HepG2 (cell line): ENCODE results near the gene AKAP1. TPM values are rescaled to one million over a fixed set of nuclear protein-coding genes. Genes with fewer than 3 reads are reported as not detected.

Source experiments
- ATAC-seq: fragments of 200-7000 bp; cut with Tn5 transposase; 3 replicates; pipeline ENCODE4 v1.9.1; 2020; ENCODE audit warnings: mild to moderate bottlenecking, moderate library complexity
- BruUV-seq: library from RNA; stranded (reverse); fragments of 400-500 nt; replicated peaks from 2 replicates; lab custom pipeline; 2021; lab: Mats Ljungman, UMichigan
- CTCF ChIA-PET: fragments of 300-600 bp; formaldehyde crosslinking; extraction: SDS; loops from one replicate; lab custom pipeline; 2021; ENCODE audit warnings: low total read pairs, inconsistent platforms, low intra/inter-chr PET ratio; lab: Yijun Ruan, JAX
- POLR2A ChIA-PET: fragments of 350-600 bp; sonication (Branson Sonifier 250); formaldehyde crosslinking; loops from one replicate; lab custom pipeline; 2020; ENCODE audit warnings: antibody characterized with exemption, inconsistent platforms; lab: Yijun Ruan, JAX
- DNase-seq: peaks from one replicate; pipeline ENCODE4 v3.0.0-alpha.2; 2015; ENCODE audit warnings: low spot score
- FAIRE-seq: peaks from 3 replicates; lab custom pipeline; 2011; peaks lifted over from hg19 to GRCh38; lab: Jason Lieb, UNC
- H2AFZ ChIP-seq: one replicate; pipeline ENCODE4 v1.6.1; 2011; ENCODE audit warnings: low read length, inconsistent platforms
- H3K27ac ChIP-seq: fragments of 300-600 bp; 3 replicates; pipeline ENCODE4 v1.8.0; 2011; ENCODE audit warnings: mixed run types, mild to moderate bottlenecking, mixed read lengths, low read length, inconsistent platforms; ENCODE audit not compliant: insufficient read depth; ENCODE audit errors: extremely low read length
- H3K27me3 ChIP-seq, 2 experiments: fragments of 200-600 bp in 1 of 2; 2 replicates in 1 of 2; 3 replicates in 1 of 2; pipeline versions ENCODE4 v1.6.0 to v1.8.0; 2011; ENCODE audit warnings: low read length in 2 of 2, mild to moderate bottlenecking in 2 of 2, moderate library complexity in 2 of 2, inconsistent platforms in 1 of 2; ENCODE audit not compliant: insufficient read depth in 2 of 2, control insufficient read depth in 1 of 2
- H3K36me3 ChIP-seq, 2 experiments: fragments of 200-600 bp in 1 of 2; replicated peaks in 1 of 2; 2 replicates in 1 of 2; 3 replicates in 1 of 2; pipeline versions ENCODE4 v1.5.1 to v1.8.0; 2011; ENCODE audit warnings: low read length in 2 of 2, inconsistent platforms in 1 of 2; ENCODE audit not compliant: insufficient read depth in 2 of 2, control insufficient read depth in 1 of 2
- H3K4me1 ChIP-seq: 2 replicates; pipeline ENCODE4 v1.5.1; 2012; ENCODE audit warnings: low read length, inconsistent platforms; ENCODE audit not compliant: insufficient read depth
- H3K4me2 ChIP-seq: 2 replicates; pipeline ENCODE4 v1.6.0; 2011; ENCODE audit warnings: low read depth, low read length, inconsistent platforms
- H3K4me3 ChIP-seq, 3 experiments: fragments of 200-600 bp in 1 of 3; sonication (generic), shearing (Covaris generic) in 1 of 3; replicated peaks in 1 of 3; 2 replicates each; pipeline ENCODE4 v1.5.1; 2011 to 2016; ENCODE audit warnings: low read length in 3 of 3, inconsistent platforms in 2 of 3, low read depth in 2 of 3, mild to moderate bottlenecking in 2 of 3, control low read depth in 1 of 3, mixed read lengths in 1 of 3; ENCODE audit not compliant: insufficient read depth in 1 of 3
- H3K79me2 ChIP-seq: one replicate; pipeline ENCODE4 v1.6.1; 2011; ENCODE audit warnings: low read length, inconsistent platforms; ENCODE audit not compliant: insufficient read depth
- H3K9ac ChIP-seq: 2 replicates; pipeline ENCODE4 v1.6.0; 2011; ENCODE audit warnings: mild to moderate bottlenecking, low read depth, low read length, inconsistent platforms; ENCODE audit not compliant: insufficient read depth
- H3K9me3 ChIP-seq: 2 replicates; pipeline ENCODE4 v1.5.1; 2012; ENCODE audit warnings: mild to moderate bottlenecking, low read length
- H4K20me1 ChIP-seq: 2 replicates; pipeline ENCODE4 v1.6.0; 2011; ENCODE audit warnings: inconsistent platforms, mild to moderate bottlenecking, low read length, moderate library complexity; ENCODE audit not compliant: insufficient read depth
- CHD2 ChIP-seq: IDR thresholded peaks from 2 replicates; pipeline ENCODE4 v1.6.1; 2011; ENCODE audit warnings: low read depth, low read length, improper control_type of control experiment
- CREB1 ChIP-seq, 2 experiments: fragments of 450-650 bp in 1 of 2; IDR thresholded peaks; 2 replicates each; pipeline ENCODE4 v1.6.1; 2016 to 2017; ENCODE audit warnings: control low read depth in 1 of 2, mild to moderate bottlenecking in 1 of 2, missing compliant biosample characterization in 1 of 2, missing genetic modification characterization in 1 of 2
- ISL2 ChIP-seq: sonication (generic); formaldehyde crosslinking; IDR thresholded peaks from 2 replicates; pipeline ENCODE4 v1.5.0; 2020; ENCODE audit warnings: missing genetic modification reagents
- SATB2 ChIP-seq: sonication (generic); formaldehyde crosslinking; IDR thresholded peaks from 2 replicates; pipeline ENCODE4 v1.5.0; 2020; ENCODE audit warnings: missing genetic modification reagents
- ZNF275 ChIP-seq: sonication (generic); formaldehyde crosslinking; IDR thresholded peaks from 2 replicates; pipeline ENCODE4 v1.8.0; 2022; ENCODE audit warnings: missing genetic modification reagents, mild to moderate bottlenecking, inconsistent platforms, borderline replicate concordance
- ZNF367 ChIP-seq: sonication (generic); formaldehyde crosslinking; IDR thresholded peaks from 2 replicates; pipeline ENCODE4 v1.4.0; 2020; ENCODE audit warnings: missing genetic modification reagents, borderline replicate concordance
- ZNF720 ChIP-seq: sonication (generic); formaldehyde crosslinking; IDR thresholded peaks from 2 replicates; pipeline ENCODE4 v1.4.0; 2020; ENCODE audit warnings: missing genetic modification reagents
- WGBS: methylation state at CpG from one replicate; pipeline ENCODE4 v1.1.6; 2017; ENCODE audit warnings: low lambda C conversion rate; 5-methylcytosine and 5-hydroxymethylcytosine counted together
- in situ Hi-C: cut with HindIII; loops from 2 replicates; pipeline ENCODE4 v1.10.0; 2017; ENCODE audit warnings: low pct_unique_long_range_greater_than_20kb; ENCODE audit not compliant: extremely low pct_ligation_motif_present
- intact Hi-C: fragments of 100-400 bp; cut with micrococcal nuclease; formaldehyde crosslinking; loops from one replicate; pipeline ENCODE4 v1.10.0; 2022; ENCODE audit not compliant: unreplicated experiment
- polyA plus RNA-seq, 8 experiments: library from polyadenylated mRNA; depleted of rRNA in 3 of 8; stranded (reverse) in 7 of 8; unstranded in 1 of 8; fragments of >200 nt; fragmentation: Illumina TruSeq in 4 of 8; extraction: Trizol in 4 of 8; gene quantifications; 2 replicates each; pipeline versions ENCODE4 v1.2.1 to v1.2.3, GENCODE V29; 2011 to 2016; ENCODE audit warnings: low read depth in 4 of 8, missing spikeins in 1 of 8, mixed read lengths in 1 of 8; ENCODE audit not compliant: insufficient read depth in 1 of 8
- total RNA-seq, 5 experiments: library from RNA; depleted of rRNA; stranded (reverse); fragments of >200 nt; fragmentation: Illumina TruSeq; extraction: Trizol; gene quantifications; 2 replicates each; pipeline ENCODE4 v1.2.3, GENCODE V29; 2016; ENCODE audit warnings: low read depth in 1 of 5
- TF ChIP-seq, protein P1 (sequence below): IDR thresholded peaks from 2 replicates; pipeline ENCODE4 v1.6.1; 2012; ENCODE audit warnings: inconsistent platforms

The AKAP1 gene
- total and polyA plus RNA-seq, 2 of the 13 experiments (the other 11 are each of a cell fraction or from before 2014, with no cell fraction given) = 101 to 131 TPM

GRCh38 chr17:57151798-57152197 lies 66.8 kb downstream of the AKAP1 start:
- H3K36me3 ChIP-seq = no peaks in the 10 kb centered on the region
- no peak for ATAC-seq
- TF ChIP-seq ZNF720 (no peak), CHD2 (peak; percentile 54; the same call in 1 of the 2 replicates), ZNF367 (CRISPR knock-in tag) (no peak)
- TF ChIP-seq, all 625 proteins: peak for 1
- Histone ChIP-seq H4K20me1 (no peaks in the 10 kb centered on the region), H3K27ac (no peak overlapping the region), H3K9ac (no peak overlapping the region), H3K79me2 (no peaks in the 10 kb centered on the region), H3K4me2 (no peak overlapping the region), H2AFZ (no peak overlapping the region), H3K4me3 (no peak overlapping the region), H3K9me3 (no peaks in the 10 kb centered on the region), H3K4me1 (no peaks in the 10 kb centered on the region), H3K27me3 (peaks cover 3 to 74% of the 10 kb centered on the region in 2 experiments; a peak in 3 of 5 replicates)
- BruUV-seq = no TSS peak
- intact Hi-C loops = no loop called here
- FAIRE-seq = no peak
- DNase-seq = no peak
- in situ Hi-C loops = no loop called here
- 40% methylated on average over 10 of the region's 10 CpGs for WGBS
- POLR2A ChIA-PET = no interaction called here
- CTCF ChIA-PET = no interaction called here

GRCh38 chr17:57152967-57153528 lies 68.0 kb downstream of the AKAP1 start:
- DNase-seq (no peak), ATAC-seq (no peak), FAIRE-seq (no peak)
- Histone ChIP-seq H3K27ac (no peak overlapping the region), H2AFZ (no peak overlapping the region), H3K36me3 (no peaks in the 10 kb centered on the region), H3K4me3 (no peak overlapping the region), H3K4me2 (no peak overlapping the region), H4K20me1 (no peaks in the 10 kb centered on the region), H3K27me3 (peaks cover 3 to 65% of the 10 kb centered on the region in 2 experiments; a peak in 3 of 5 replicates), H3K79me2 (no peaks in the 10 kb centered on the region), H3K9me3 (no peaks in the 10 kb centered on the region), H3K9ac (no peak overlapping the region), H3K4me1 (no peaks in the 10 kb centered on the region)
- intact Hi-C loops = no loop called here
- POLR2A ChIA-PET = no interaction called here
- CTCF ChIA-PET = no interaction called here
- TF ChIP-seq, protein P1, sequence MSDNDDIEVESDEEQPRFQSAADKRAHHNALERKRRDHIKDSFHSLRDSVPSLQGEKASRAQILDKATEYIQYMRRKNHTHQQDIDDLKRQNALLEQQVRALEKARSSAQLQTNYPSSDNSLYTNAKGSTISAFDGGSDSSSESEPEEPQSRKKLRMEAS = 0 out of 2 replicates have a peak, but pooled peaks have one; percentile 29
- TF ChIP-seq SATB2 (no peak), CREB1 (IDR thresholded peaks at IDR 0.05) (no peak), CREB1 (CRISPR knock-in tag; IDR thresholded peaks at IDR 0.05) (no peak), ZNF275 (CRISPR knock-in tag) (no peak), ISL2 (CRISPR knock-in tag) (no peak)
- 25% methylated on average over 7 of the region's 7 CpGs for WGBS
- in situ Hi-C loops = no loop called here
- no TSS peak for BruUV-seq
